Activated CD4-positive, CD25-positive, alpha-beta regulatory T cell (primary cell): ENCODE measurements around the gene S100A16.
"Not testable (repeated sequence)": the region's sequence is repeated elsewhere in the genome, so short reads cannot be mapped to it uniquely, and the experiment has no call there.

Source experiments
- DNase-seq, 4 experiments: peaks; one replicate each; lab custom pipeline; 2025; lab: John Stamatoyannopoulos, UW

The S100A16 gene

GRCh38 chr1:153615406-153615805, 2.5 kb upstream of the S100A16 start:
- DNase-seq: no peak

GRCh38 chr1:153614906-153615305, 2.0 kb upstream of the S100A16 start:
- DNase-seq: no peak

GRCh38 chr1:153614189-153614900, 1.4 kb upstream of the S100A16 start:
- no peak for DNase-seq

GRCh38 chr1:153613406-153613805, 469 bp upstream of the S100A16 start:
- DNase-seq: no peak

- DNase-seq: no peak
Observed at GRCh38 chr1:153612111-153612754, 704 bp downstream of the S100A16 start.

- DNase-seq: no peak
Observed at GRCh38 chr1:153611356-153611755, 1.6 kb downstream of the S100A16 start.

GRCh38 chr1:153610811-153611301, 2.1 kb downstream of the S100A16 start:
- DNase-seq: no peak

- no peak for DNase-seq
Observed at GRCh38 chr1:153610334-153610733, 2.6 kb downstream of the S100A16 start.

- no peak for DNase-seq
Observed at GRCh38 chr1:153609585-153609907, 3.4 kb downstream of the S100A16 start.

- DNase-seq: no peak
Observed at GRCh38 chr1:153608742-153609584, 4.0 kb downstream of the S100A16 start.

- no peak for DNase-seq
Observed at GRCh38 chr1:153608089-153608682, 4.8 kb downstream of the S100A16 start.

GRCh38 chr1:153607381-153607780, 5.6 kb downstream of the S100A16 start:
- DNase-seq: no peak

- DNase-seq: no peak
Observed at GRCh38 chr1:153606194-153606593, 6.7 kb downstream of the S100A16 start.

GRCh38 chr1:153602749-153603148, 10.2 kb downstream of the S100A16 start:
- no peak for DNase-seq

- DNase-seq: no peak
Observed at GRCh38 chr1:153599847-153600246, 13.1 kb downstream of the S100A16 start.

- no peak for DNase-seq
Observed at GRCh38 chr1:153598309-153599172, 14.4 kb downstream of the S100A16 start.

- DNase-seq: no peak
Observed at GRCh38 chr1:153597206-153597605, 15.7 kb downstream of the S100A16 start.

- DNase-seq: no peak
Observed at GRCh38 chr1:153592748-153593147, 20.2 kb downstream of the S100A16 start.

GRCh38 chr1:153588482-153588881, 24.5 kb downstream of the S100A16 start:
- no peak for DNase-seq

- not testable (repeated sequence) for DNase-seq
Observed at GRCh38 chr1:153588033-153588432, 24.9 kb downstream of the S100A16 start.

GRCh38 chr1:153587314-153587713, 25.6 kb downstream of the S100A16 start:
- no peak for DNase-seq
